Fibroblast of lung (primary cell): Measurements from ENCODE around the gene PUSL1.

Experiments
- CTCF ChIP-seq, 2 donors: IDR thresholded peaks in 1 of 2; conservative IDR thresholded peaks in 1 of 2; 1 replicate in 1 of 2; 2 replicates in 1 of 2; pipeline ENCODE4 v1.5.1; 2011 to 2012; ENCODE audit warnings: low read length in 2 of 2, control low read depth in 1 of 2, inconsistent platforms in 1 of 2, low read depth in 1 of 2, mild to moderate bottlenecking in 1 of 2
- EZH2 ChIP-seq: IDR thresholded peaks from 2 replicates; pipeline ENCODE4 v1.5.1; 2012; ENCODE audit warnings: low read length, control low read depth, mild to moderate bottlenecking; ENCODE audit errors: missing control alignments

- TF ChIP-seq CTCF (conservative IDR thresholded peaks at IDR 0.05 in 1 of 2, IDR thresholded peaks at IDR 0.05 in 1 of 2; ENCODE audit: low read depth in 1 of 2, low read length in 2 of 2) (no peak), EZH2 (no peak)
These were observed 34.7 kb upstream of the PUSL1 start, which contains the start of gene UBE2J2 for GRCh38 chr1:1273512-1274298.
